Measurements from ENCODE around the gene ACTR1B.

GRCh38 chr2:97701186-97701585 lies 37.3 kb upstream of the ACTR1B start:
- TF ChIP-seq CTCF (conservative IDR thresholded peaks at IDR 0.05) (no peak), ZFX (IDR thresholded peaks at IDR 0.05) (no peak)

Measured in C4-2B (cell line).